ENCODE results near the gene FOXP1.

FOXP1 gene

DNA sequence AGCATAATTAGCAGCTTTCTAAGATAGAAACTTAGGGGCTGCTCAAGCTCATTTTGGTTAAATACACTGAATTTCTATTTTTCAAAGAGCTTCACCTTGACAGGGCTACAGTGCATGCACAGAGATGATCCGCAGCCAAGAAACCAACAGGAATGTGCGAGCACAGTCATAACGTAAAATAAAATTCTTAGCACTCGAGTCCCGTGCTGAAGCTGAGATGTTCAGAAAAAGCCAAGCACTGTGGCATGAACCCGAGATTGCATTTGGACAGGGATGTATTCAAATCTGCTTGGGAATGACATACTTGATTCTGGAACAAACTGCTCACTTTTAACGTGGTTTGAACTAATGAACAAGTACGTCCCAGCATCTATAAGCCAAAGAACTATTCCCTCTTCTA is 340.3 kb downstream of the FOXP1 start:
- H3K4me3 ChIP-seq (ENCODE audit: low read depth, low read length) = no peak overlapping the region
- TF ChIP-seq, protein P1, sequence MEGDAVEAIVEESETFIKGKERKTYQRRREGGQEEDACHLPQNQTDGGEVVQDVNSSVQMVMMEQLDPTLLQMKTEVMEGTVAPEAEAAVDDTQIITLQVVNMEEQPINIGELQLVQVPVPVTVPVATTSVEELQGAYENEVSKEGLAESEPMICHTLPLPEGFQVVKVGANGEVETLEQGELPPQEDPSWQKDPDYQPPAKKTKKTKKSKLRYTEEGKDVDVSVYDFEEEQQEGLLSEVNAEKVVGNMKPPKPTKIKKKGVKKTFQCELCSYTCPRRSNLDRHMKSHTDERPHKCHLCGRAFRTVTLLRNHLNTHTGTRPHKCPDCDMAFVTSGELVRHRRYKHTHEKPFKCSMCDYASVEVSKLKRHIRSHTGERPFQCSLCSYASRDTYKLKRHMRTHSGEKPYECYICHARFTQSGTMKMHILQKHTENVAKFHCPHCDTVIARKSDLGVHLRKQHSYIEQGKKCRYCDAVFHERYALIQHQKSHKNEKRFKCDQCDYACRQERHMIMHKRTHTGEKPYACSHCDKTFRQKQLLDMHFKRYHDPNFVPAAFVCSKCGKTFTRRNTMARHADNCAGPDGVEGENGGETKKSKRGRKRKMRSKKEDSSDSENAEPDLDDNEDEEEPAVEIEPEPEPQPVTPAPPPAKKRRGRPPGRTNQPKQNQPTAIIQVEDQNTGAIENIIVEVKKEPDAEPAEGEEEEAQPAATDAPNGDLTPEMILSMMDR (IDR thresholded peaks at IDR 0.05; ENCODE audit: low read depth, low read length, missing control alignments) = no peak
- peak overlapping the region; percentile 96 for H3K27ac ChIP-seq
- H3K27me3 ChIP-seq (replicated peaks) = no peaks in the 10 kb centered on the region
- H3K36me3 ChIP-seq (replicated peaks) = no peaks in the 10 kb centered on the region
- peak; percentile 67 for DNase-seq
- in situ Hi-C loops (cut with HindIII; ENCODE audit: low pct_ligation_motif_present, low sequenced_read_pairs) = no loop called here

DNA sequence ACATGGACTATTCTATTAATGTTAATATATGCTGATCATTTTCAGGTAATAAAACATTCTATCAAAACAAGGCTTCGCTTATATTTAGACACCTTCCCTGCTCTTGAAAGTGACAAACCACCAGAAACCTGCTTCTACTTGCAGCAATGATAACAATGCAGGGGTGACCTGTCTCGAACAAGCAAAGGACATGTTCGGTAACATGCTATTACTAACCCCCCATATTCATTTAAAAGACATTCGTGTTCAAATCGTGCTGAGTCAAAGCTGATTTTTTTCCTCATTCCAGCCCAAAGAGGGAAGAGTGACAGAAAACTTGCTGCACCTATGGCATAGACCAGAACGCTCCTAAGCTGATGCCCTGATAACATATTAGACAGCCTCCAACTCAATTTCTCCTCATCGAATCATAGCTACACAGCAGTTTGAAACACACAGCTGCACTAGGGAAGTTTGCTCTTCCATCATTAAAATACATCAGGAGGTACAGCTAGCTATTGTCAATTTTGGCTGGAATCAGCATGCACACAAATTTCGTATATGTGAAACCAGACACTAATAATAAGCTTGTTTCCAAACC is 341.5 kb downstream of the FOXP1 start:
- Histone ChIP-seq H3K27me3 (replicated peaks) (no peaks in the 10 kb centered on the region), H3K27ac (peak overlapping the region; percentile 96), H3K36me3 (replicated peaks) (no peaks in the 10 kb centered on the region), H3K4me3 (ENCODE audit: low read depth, low read length) (no peak overlapping the region)
- in situ Hi-C loops (cut with HindIII; ENCODE audit: low pct_ligation_motif_present, low sequenced_read_pairs) = no loop called here
- DNase-seq = no peak
- TF ChIP-seq, protein P1 (IDR thresholded peaks at IDR 0.05; ENCODE audit: low read depth, low read length, missing control alignments) = no peak

DNA sequence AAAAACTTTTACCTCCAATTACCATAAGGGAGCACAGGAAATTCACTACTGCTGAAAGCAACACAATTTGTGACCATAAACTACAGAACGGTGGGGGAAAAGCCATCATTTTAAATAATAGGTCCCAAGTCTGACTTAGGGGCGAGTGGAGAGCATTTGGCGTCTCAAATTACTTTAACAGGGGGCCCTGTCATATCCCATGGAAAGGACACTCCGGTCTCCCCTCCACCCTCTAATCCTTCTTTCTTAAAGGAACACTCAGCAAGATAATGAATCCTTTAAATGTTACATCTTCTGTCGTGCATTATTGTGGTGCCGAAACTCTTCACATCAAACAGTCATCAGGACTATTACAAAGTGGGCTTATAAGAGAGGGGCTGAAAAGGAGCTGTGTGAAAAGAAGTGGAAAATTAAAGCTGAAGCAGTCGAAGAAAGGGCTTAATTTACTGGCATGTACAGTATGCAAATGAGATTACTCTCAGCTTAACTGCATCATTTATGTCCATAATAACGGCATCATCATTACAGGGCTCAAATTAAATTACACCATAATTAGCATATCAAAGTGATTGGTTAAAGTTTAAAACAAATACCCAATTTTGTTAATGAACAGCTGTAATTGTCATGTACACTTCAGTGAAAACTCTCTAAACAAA is 342.2 kb downstream of the FOXP1 start:
- Histone ChIP-seq H3K27me3 (replicated peaks) (no peaks in the 10 kb centered on the region), H3K36me3 (replicated peaks) (no peaks in the 10 kb centered on the region), H3K27ac (peak overlapping the region; percentile 1), H3K4me3 (ENCODE audit: low read depth, low read length) (no peak overlapping the region)
- TF ChIP-seq, protein P1 (IDR thresholded peaks at IDR 0.05; ENCODE audit: low read depth, low read length, missing control alignments) = no peak
- in situ Hi-C loops (cut with HindIII; ENCODE audit: low pct_ligation_motif_present, low sequenced_read_pairs) = no loop called here
- DNase-seq = no peak

DNA sequence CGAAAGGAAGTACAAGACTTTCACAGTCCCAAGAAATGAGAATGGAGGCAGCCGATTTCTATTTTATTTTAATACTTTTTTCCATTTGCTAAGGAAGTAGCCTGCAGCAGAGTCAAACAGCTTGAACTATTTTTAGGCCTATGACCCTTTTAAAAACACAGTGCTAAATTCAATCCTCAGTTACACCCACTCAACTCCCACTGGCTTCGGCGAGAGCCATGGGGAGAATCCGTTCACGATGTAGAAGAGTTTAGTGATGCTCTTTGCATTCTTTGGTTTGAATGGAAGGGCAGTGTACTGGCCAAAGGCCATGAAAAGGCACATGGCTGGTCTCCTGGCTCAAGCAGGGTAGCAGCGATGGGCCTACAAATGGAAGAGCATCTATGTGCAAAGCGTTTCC is 343.5 kb downstream of the FOXP1 start:
- Histone ChIP-seq H3K27me3 (replicated peaks) (no peaks in the 10 kb centered on the region), H3K4me3 (ENCODE audit: low read depth, low read length) (no peak overlapping the region), H3K27ac (peak overlapping the region; percentile 17), H3K36me3 (replicated peaks) (no peaks in the 10 kb centered on the region)
- peak; percentile 41 for DNase-seq
- in situ Hi-C loops (cut with HindIII; ENCODE audit: low pct_ligation_motif_present, low sequenced_read_pairs) = no loop called here
- TF ChIP-seq, protein P1 (IDR thresholded peaks at IDR 0.05; ENCODE audit: low read depth, low read length, missing control alignments) = no peak

DNA sequence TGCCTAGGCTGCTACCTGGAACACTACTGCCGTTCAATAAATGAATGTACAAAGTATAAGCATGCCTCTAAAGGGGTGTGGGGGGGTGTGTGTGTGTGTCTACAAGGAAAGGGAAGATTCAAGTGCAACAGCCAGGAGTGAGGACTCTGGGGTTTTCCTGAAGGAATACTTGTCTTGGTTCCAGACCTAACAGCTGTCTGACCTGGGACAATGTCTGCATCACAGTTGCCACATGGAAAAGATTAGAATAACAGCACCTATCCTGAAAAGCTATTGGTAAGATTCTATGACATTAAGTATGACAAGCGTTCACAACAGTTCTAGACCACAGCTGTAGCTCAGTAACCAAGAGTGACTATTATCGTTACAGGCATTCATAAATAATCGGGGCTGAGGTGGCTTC is 345.2 kb downstream of the FOXP1 start:
- Histone ChIP-seq H3K4me3 (ENCODE audit: low read depth, low read length) (no peak overlapping the region), H3K36me3 (replicated peaks) (no peaks in the 10 kb centered on the region), H3K27me3 (replicated peaks) (no peaks in the 10 kb centered on the region), H3K27ac (no peak overlapping the region)
- in situ Hi-C loops (cut with HindIII; ENCODE audit: low pct_ligation_motif_present, low sequenced_read_pairs) = no loop called here
- TF ChIP-seq, protein P1 (IDR thresholded peaks at IDR 0.05; ENCODE audit: low read depth, low read length, missing control alignments) = no peak
- DNase-seq = no peak

DNA sequence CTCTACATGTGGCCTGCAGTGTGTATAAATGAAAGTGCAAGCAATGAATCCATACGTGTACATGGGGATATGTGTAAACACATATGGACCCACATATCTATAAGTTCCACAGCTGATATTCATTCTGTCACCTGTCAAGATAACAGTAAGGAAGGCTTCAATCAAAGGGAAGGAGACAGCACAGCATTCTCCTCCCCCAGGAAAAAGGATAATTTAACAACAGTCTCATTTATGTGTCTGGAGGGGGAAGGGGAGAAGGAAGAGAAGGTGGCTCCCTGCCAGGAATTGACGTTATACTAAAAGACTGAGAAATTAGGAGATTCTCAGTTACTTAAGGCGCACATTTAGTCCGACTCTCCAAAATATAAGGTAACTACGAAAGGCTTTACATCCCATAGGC is 345.9 kb downstream of the FOXP1 start:
- Histone ChIP-seq H3K27ac (no peak overlapping the region), H3K27me3 (replicated peaks) (no peaks in the 10 kb centered on the region), H3K36me3 (replicated peaks) (no peaks in the 10 kb centered on the region), H3K4me3 (ENCODE audit: low read depth, low read length) (no peak overlapping the region)
- in situ Hi-C loops (cut with HindIII; ENCODE audit: low pct_ligation_motif_present, low sequenced_read_pairs) = no loop called here
- TF ChIP-seq, protein P1 (IDR thresholded peaks at IDR 0.05; ENCODE audit: low read depth, low read length, missing control alignments) = no peak
- no peak for DNase-seq
